ENCODE data around the gene FRZB. TPM values are rescaled to one million over a fixed set of nuclear protein-coding genes. Genes with fewer than 3 reads are reported as not detected.

FRZB gene
- total and polyA plus RNA-seq, 9 of the 15 experiments (the other 6 are each of a cell fraction or from before 2014, with no cell fraction given), result 0.01 to 0.05 (median 0.03) TPM; not detected in 6

- no peak for TF ChIP-seq ZNF518B (CRISPR knock-in tag; IDR thresholded peaks at IDR 0.05)
- TF ChIP-seq SAFB2 (IDR thresholded peaks at IDR 0.05; ENCODE audit: borderline replicate concordance, low read depth, low read length, severe bottlenecking), result no peak
- TF ChIP-seq RAD21 (CRISPR knock-in tag; conservative IDR thresholded peaks at IDR 0.05 in 1 of 2, IDR thresholded peaks at IDR 0.05 in 1 of 2), result peak in 1 of 2 experiments; percentile 71; a peak in 3 of 4 replicates
- TF ChIP-seq SLC30A9 (CRISPR knock-in tag; IDR thresholded peaks at IDR 0.05), result no peak
- TF ChIP-seq KLF13 (tag; IDR thresholded peaks at IDR 0.05; ENCODE audit: borderline replicate concordance, low read depth), result no peak
- TF ChIP-seq HMBOX1 (IDR thresholded peaks at IDR 0.05), result peak; percentile 62; the same call in 1 of the 2 replicates
- TF ChIP-seq CREB3 (tag; conservative IDR thresholded peaks at IDR 0.05; ENCODE audit: low read depth), result no peak
- no peak for TF ChIP-seq ZBTB12 (CRISPR knock-in tag; IDR thresholded peaks at IDR 0.05)
- no peak for TF ChIP-seq ASH1L (IDR thresholded peaks at IDR 0.05; ENCODE audit: borderline replicate concordance, low read depth, partially characterized antibody)
Measured at GRCh38 chr2:182870227-182870626, 3.8 kb upstream of the FRZB start (continued).

All from K562 (cell line).